HUES48 (cell line): ENCODE data around the gene ISOC2.

Experiments used
- H3K27ac ChIP-seq: one replicate; pipeline ENCODE4 v1.7.0; 2013; ENCODE audit warnings: low read depth, low read length, inconsistent platforms
- H3K27me3 ChIP-seq: 2 replicates; pipeline ENCODE4 v1.6.1; 2013; ENCODE audit warnings: mild to moderate bottlenecking, low read length; ENCODE audit not compliant: control insufficient read depth, insufficient read depth
- H3K36me3 ChIP-seq: 2 replicates; pipeline ENCODE4 v1.6.1; 2013; ENCODE audit warnings: low read length; ENCODE audit not compliant: control insufficient read depth, insufficient read depth
- H3K4me1 ChIP-seq: 2 replicates; pipeline ENCODE4 v1.6.1; 2013; ENCODE audit warnings: mild to moderate bottlenecking, low read length; ENCODE audit not compliant: control insufficient read depth, insufficient read depth
- H3K4me3 ChIP-seq: 2 replicates; pipeline ENCODE4 v1.5.1; 2013; ENCODE audit warnings: mild to moderate bottlenecking, low read depth, low read length
- H3K9ac ChIP-seq: 2 replicates; pipeline ENCODE4 v1.6.1; 2013; ENCODE audit warnings: mild to moderate bottlenecking, low read depth, low read length, moderate library complexity
- H3K9me3 ChIP-seq: 2 replicates; pipeline ENCODE4 v1.6.1; 2013; ENCODE audit warnings: low read length; ENCODE audit not compliant: control insufficient read depth, insufficient read depth

Gene ISOC2

DNA sequence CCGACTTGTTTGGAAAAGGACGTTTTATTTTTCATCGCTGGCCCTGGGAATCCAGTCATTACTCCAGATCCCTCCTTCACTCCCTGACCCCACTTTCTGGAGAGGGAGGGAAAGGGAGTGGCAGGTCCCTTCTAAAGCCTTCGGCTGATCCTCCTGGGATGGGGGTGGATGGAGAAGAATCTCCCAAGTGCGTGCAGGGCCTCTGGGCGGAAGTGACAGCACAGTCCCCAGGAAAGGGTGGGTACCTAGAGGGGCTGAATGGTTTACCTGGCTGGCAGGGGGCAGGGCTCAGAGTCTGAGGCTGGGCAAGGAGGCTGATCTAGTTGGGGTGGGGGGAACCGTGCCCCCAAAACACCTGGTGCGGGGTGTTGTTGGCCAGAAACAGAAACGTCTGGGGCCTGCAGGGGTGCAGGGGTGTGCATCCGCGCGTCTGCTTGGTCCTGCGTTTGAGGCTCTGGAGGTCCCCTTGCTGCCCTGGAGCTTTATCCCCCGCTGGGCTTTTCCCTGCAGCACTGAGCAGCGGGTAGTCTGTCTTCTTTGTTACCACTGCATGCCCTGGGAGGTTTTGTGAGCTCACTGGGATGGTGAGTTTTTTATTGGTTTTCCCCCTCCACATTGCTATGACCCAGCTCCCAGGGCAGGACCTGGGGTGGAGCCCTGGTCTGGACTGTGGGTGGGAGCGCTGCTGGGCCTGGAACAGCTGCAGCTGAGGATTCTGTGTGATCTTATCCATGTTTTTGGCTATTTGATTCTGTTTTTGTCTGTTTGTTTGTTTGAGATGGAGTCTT, 12.0 kb upstream of the ISOC2 start:
- Histone ChIP-seq H3K27ac (peak overlapping the region; percentile 64), H3K9me3 (no peaks in the 10 kb centered on the region), H3K4me1 (peaks cover 12% of the 10 kb centered on the region), H3K27me3 (no peaks in the 10 kb centered on the region), H3K36me3 (no peaks in the 10 kb centered on the region), H3K9ac (no peak overlapping the region), H3K4me3 (no peak overlapping the region)

DNA sequence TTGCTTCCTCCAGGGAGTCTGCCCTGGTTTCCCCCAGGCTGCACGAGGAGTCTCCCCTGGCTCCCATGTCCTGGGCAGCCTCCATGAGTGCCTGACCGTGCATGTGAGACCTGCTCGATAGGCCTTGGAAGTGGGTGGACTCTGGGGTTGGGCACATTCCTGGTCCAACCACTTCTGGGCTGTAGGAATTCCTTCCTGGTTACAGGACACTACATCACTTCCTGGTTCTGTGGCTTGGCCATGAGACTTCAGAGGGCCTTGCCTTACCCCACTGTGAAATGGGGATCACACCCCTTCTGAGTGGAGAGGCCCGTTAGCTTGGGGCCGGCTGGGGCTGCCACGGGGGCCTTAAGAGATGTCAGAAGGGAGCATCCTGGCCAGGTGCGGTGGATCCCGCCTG, 11.0 kb upstream of the ISOC2 start:
- Histone ChIP-seq H3K9me3 (no peaks in the 10 kb centered on the region), H3K27me3 (no peaks in the 10 kb centered on the region), H3K36me3 (no peaks in the 10 kb centered on the region), H3K9ac (no peak overlapping the region), H3K4me1 (peaks cover 12% of the 10 kb centered on the region), H3K4me3 (no peak overlapping the region), H3K27ac (no peak overlapping the region)

DNA sequence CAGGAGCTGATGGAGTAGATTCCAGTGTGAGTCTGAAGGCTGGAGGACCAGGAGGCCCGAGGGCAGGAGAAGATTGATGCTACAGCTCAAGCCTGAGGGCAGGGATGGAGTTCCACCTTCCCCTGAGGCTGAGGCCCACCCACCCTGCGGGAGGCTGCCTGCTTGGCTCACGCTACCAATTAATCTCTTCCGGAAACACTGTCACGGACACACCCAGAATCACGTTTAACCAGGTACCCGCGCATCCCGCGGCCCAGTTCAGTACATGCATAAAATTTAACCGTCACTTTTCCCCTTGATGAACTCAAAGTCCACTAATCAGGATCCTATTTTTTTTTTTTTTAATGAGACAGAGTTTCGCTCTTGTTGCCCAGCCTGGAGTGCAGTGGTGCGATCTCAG, 9.8 kb upstream of the ISOC2 start:
- H3K4me1 ChIP-seq = peaks cover 12% of the 10 kb centered on the region
- H3K27me3 ChIP-seq = no peaks in the 10 kb centered on the region
- no peaks in the 10 kb centered on the region for H3K9me3 ChIP-seq
- no peak overlapping the region for H3K9ac ChIP-seq
- no peak overlapping the region for H3K27ac ChIP-seq
- H3K4me3 ChIP-seq = no peak overlapping the region
- no peaks in the 10 kb centered on the region for H3K36me3 ChIP-seq

DNA sequence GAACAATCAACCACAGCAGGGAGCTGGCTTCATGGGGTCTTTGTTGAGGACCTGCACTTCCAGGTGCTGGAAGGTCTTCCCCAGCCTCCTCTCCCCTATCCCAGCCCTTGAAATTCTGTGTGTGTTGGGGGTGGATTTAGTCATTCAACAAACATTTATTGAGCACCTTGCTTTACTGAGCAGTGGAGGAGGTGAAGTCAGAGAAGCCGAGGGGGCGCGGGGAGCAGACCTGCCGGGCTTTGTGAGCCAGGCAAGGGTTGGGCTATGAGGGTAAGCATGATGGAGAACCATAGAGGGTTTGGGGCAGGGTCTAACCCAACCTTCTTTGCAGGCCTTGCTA, 6.6 kb upstream of the ISOC2 start:
- Histone ChIP-seq H3K27me3 (no peaks in the 10 kb centered on the region), H3K9me3 (no peaks in the 10 kb centered on the region), H3K4me1 (peaks cover 16% of the 10 kb centered on the region), H3K9ac (no peak overlapping the region), H3K4me3 (no peak overlapping the region), H3K36me3 (no peaks in the 10 kb centered on the region), H3K27ac (no peak overlapping the region)

DNA sequence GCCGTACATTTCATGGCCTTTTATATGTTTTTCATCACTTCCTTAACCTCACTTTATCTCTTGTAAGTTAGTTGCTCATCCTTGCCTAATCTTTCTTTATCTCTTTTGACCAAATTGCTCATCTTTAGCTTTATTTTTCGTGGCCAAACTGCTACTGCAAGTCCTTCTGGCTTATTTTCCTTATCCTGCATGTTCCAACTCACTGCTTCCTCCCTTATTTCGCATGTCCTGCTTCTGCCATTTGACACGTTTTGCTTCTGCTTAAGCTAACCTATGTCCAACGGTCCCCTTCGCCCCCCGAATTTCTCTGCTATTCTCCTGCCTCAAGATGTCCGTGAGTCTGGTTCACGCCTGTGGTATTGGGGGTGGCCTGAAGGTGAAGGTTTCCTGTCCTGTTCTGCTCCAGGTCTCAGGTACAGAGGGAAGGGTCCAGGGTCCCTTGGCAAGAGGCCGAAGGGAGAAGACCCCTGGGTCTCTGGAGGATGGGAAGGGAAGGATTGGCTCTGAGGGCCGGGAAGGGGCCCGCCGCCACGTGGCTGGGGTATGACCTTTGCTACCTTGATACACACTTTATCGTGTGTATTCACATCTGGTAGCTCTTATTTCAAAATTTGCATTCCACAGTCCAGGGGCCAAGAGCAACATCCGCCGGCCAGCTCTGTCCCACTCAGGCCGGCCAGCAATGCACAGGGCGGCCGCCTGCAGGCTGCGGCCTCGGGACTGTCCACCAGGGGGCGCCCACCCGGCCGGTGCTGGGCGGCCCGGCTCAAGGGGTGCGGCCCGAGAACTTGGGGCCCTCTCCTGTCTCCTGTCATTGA, 6.0 kb upstream of the ISOC2 start:
- Histone ChIP-seq H3K36me3 (no peaks in the 10 kb centered on the region), H3K9ac (no peak overlapping the region), H3K27me3 (no peaks in the 10 kb centered on the region), H3K9me3 (no peaks in the 10 kb centered on the region), H3K4me1 (peaks cover 14% of the 10 kb centered on the region), H3K4me3 (no peak overlapping the region), H3K27ac (no peak overlapping the region)

DNA sequence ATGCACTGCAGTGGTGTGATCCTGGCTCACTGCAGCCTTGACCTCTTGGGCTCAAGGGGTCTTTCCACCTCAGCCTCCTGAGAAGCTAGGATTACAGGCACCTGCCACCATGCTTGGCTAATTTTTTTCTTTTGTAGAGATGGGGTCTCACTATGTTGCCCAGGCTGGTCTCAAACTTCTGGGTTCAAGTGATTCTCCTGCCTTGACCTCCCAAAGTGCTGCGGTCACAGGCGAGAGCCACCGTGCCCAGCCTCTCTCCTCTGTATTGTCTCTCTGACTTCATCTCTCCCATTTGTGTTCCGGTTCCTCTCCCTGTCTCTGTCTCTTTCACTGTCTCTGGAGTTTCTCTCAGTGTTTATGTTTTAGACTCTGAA, 4.8 kb upstream of the ISOC2 start:
- Histone ChIP-seq H3K27ac (no peak overlapping the region), H3K36me3 (no peaks in the 10 kb centered on the region), H3K4me1 (peaks cover 14% of the 10 kb centered on the region), H3K9ac (no peak overlapping the region), H3K4me3 (no peak overlapping the region), H3K27me3 (no peaks in the 10 kb centered on the region), H3K9me3 (no peaks in the 10 kb centered on the region)

DNA sequence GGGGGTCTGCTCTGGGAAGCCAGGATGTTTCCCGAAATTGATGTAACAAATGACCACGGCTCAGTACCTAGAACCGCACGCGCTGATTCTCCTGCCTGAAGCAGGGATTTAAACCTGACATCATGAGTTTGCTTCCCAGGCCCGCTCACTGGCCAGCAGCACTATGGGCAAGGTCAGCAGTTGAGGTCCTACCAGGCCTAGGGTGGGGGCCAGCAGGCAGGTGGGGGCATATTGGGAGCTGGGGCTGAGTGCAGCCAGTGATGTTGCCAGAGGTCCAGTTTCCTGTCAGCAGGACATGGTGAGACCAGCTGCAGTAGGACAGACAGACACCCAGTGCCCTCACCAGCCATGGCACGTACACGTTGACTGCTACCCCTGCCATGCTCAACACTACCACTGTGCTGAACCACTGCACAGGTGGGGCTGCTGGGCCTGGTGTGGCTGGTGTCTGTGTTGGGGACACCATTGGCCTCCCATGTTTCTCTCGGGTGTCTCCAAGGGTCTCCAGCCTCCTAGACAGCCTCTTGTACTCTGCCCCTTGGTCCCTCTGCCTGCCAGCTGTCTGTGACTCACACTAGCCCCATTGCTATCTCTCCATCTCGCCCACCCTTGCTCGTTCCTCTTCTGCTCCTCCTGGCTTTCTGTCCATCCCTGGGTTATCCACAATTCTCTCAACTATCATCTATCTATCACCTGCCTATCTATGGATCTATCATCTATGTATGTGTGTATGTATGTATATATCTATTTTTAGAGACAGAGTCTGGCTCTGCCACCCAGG, 4.2 kb upstream of the ISOC2 start:
- H3K4me3 ChIP-seq = no peak overlapping the region
- H3K36me3 ChIP-seq = no peaks in the 10 kb centered on the region
- no peak overlapping the region for H3K27ac ChIP-seq

DNA sequence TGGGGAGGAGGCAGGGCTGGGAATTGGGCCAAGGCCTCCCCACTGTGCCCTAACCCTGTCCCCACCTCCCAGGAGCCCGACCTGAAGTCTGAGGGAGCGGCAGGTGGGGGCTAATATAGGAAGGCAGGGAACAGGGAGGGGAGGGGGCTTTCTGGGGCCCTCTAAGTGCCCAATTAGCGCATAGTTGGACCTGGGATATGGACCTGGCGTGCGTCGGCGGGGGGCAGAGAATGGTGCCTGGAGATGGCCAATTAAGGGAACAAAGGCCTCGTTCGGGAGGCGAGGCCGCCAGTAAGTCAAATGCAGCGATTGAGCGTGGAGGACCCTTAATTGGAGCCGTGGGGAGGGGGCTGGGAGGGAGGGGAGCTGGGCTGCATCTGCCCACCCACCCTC, 3.2 kb upstream of the ISOC2 start, which contains the start of gene C19orf85:
Gene C19orf85, minus strand, starts transcription at position 90 of the 393 bp plus-strand sequence. CDS start 197 bp downstream, outside the sequence.
- Histone ChIP-seq H3K9ac (no peak within 1 kb of the TSS), H3K27ac (peak within 1 kb of the TSS; percentile 18), H3K9me3 (no peaks in the 10 kb centered on the region), H3K36me3 (no peaks in the 10 kb centered on the region), H3K4me3 (no peak within 1 kb of the TSS; the same call in 1 of the 2 replicates), H3K4me1 (peaks cover 26% of the 10 kb centered on the region), H3K27me3 (no peaks in the 10 kb centered on the region)

More for the DNA sequence above, 4.2 kb upstream of the ISOC2 start:
- no peaks in the 10 kb centered on the region for H3K9me3 ChIP-seq
- no peaks in the 10 kb centered on the region for H3K27me3 ChIP-seq
- peaks cover 16% of the 10 kb centered on the region for H3K4me1 ChIP-seq
- H3K9ac ChIP-seq = no peak overlapping the region

DNA sequence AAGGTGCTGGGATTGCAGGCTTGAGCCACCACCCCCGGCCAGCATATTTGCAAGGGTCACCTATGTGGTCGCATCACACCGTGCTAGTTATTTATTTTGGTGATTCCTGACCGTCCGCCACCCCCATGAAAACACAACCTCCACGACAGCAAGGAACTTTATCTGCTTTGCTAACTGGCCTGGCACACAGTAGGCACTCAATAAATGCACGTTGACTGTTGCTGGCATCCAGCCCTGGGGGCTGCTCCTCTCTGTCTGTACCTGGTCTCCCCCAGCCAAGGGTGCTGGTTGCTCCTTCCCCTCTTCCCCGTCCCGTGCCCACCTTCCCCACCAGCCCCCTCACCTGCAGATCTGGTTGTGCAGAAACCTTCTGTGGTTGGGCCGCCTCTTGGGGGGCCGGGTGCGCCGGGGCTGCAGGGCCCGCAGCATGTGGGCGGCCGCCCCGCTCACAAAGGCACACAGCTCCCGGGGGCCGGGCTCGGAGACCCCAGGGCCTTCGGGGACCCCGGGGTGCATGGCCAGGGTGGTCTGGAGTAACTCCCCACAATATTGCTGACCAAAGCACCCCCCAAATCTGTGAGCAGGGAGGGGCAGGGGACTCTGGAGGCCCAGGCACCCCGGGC, 2.7 kb upstream of the ISOC2 start:
- no peaks in the 10 kb centered on the region for H3K27me3 ChIP-seq
- H3K36me3 ChIP-seq = no peaks in the 10 kb centered on the region
- peak overlapping the region; percentile 18 for H3K27ac ChIP-seq
- no peak overlapping the region; the same call in 1 of the 2 replicates for H3K4me3 ChIP-seq
- H3K9me3 ChIP-seq = no peaks in the 10 kb centered on the region
- peaks cover 27% of the 10 kb centered on the region for H3K4me1 ChIP-seq
- H3K9ac ChIP-seq = no peak overlapping the region

DNA sequence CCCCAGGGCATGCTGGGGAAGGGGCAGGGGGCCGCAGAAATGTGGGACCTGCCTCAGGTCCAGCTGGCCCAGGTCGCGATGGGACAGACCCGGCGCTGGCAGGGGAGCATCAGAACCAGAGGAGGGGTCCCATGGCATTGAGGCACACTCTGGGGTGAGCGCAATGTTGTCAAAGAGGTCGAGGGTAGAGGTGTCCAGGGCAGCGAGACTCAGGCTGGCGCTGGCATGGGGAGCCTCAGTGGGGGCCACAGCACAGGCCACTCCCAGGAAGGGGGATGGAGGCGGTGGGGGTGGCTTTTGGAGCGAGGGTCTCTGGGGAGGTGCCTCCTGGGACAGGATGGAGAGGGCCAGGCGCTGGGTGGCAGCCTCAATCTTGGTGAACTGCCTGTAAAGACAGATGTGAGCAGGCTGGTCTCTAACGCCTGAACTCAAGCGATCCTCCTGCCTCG, 2.2 kb upstream of the ISOC2 start:
- Histone ChIP-seq H3K36me3 (no peaks in the 10 kb centered on the region), H3K4me3 (no peak overlapping the region; the same call in 1 of the 2 replicates), H3K27ac (no peak overlapping the region), H3K27me3 (no peaks in the 10 kb centered on the region), H3K4me1 (peaks cover 27% of the 10 kb centered on the region), H3K9me3 (no peaks in the 10 kb centered on the region), H3K9ac (no peak overlapping the region)
